ENCODE data around the gene SRRD.

Gene SRRD

GRCh38 chr22:26534874-26535602 lies 51.4 kb downstream of the SRRD start:
- no peaks in the 10 kb centered on the region for H3K27me3 ChIP-seq (ENCODE audit: insufficient read depth, low read length, poor library complexity)
- no peaks in the 10 kb centered on the region for H3K4me1 ChIP-seq (ENCODE audit: insufficient read depth, low read length)
- H2AFZ ChIP-seq (ENCODE audit: low read depth, low read length) = no peak overlapping the region
- H3K9me3 ChIP-seq (ENCODE audit: insufficient read depth, low read length, severe bottlenecking) = no peaks in the 10 kb centered on the region
- no peaks in the 10 kb centered on the region for H4K20me1 ChIP-seq (ENCODE audit: insufficient read depth, low read length)
- DNase-seq (no peak), ATAC-seq (ENCODE audit: insufficient read depth, low read depth) (no peak)
- H3K79me2 ChIP-seq (ENCODE audit: insufficient read depth, low read length) = no peaks in the 10 kb centered on the region
- no peak overlapping the region for H3K4me3 ChIP-seq (ENCODE audit: low read depth in 1 of 2, low read length in 2 of 2)
- no peak overlapping the region for H3K27ac ChIP-seq (ENCODE audit: low read length)
- H3K9ac ChIP-seq (ENCODE audit: low read depth, low read length) = no peak overlapping the region
- H3K4me2 ChIP-seq (ENCODE audit: insufficient read depth, low read length) = no peak overlapping the region
- TF ChIP-seq EZH2 (IDR thresholded peaks at IDR 0.05; ENCODE audit: borderline replicate concordance, low read depth, low read length, severe bottlenecking) = no peak
- H3K36me3 ChIP-seq (ENCODE audit: insufficient read depth, low read length) = peaks cover 19% of the 10 kb centered on the region

GRCh38 chr22:26535603-26535908 lies 51.9 kb downstream of the SRRD start:
- no peak overlapping the region for H3K4me2 ChIP-seq (ENCODE audit: insufficient read depth, low read length)
- TF ChIP-seq CTCF (IDR thresholded peaks at IDR 0.05; ENCODE audit: borderline replicate concordance, extremely low read depth, low read length, poor library complexity, severe bottlenecking) = no peak
- TF ChIP-seq EZH2 (IDR thresholded peaks at IDR 0.05; ENCODE audit: borderline replicate concordance, low read depth, low read length, severe bottlenecking) = no peak
- no peaks in the 10 kb centered on the region for H3K9me3 ChIP-seq (ENCODE audit: insufficient read depth, low read length, severe bottlenecking)
- H3K4me3 ChIP-seq (ENCODE audit: low read depth in 1 of 2, low read length in 2 of 2) = no peak overlapping the region
- no peaks in the 10 kb centered on the region for H3K27me3 ChIP-seq (ENCODE audit: insufficient read depth, low read length, poor library complexity)
- H4K20me1 ChIP-seq (ENCODE audit: insufficient read depth, low read length) = no peaks in the 10 kb centered on the region
- ATAC-seq (ENCODE audit: insufficient read depth, low read depth) (no peak), DNase-seq (no peak)
- no peak overlapping the region for H3K27ac ChIP-seq (ENCODE audit: low read length)
- peaks cover 21% of the 10 kb centered on the region for H3K36me3 ChIP-seq (ENCODE audit: insufficient read depth, low read length)
- no peaks in the 10 kb centered on the region for H3K4me1 ChIP-seq (ENCODE audit: insufficient read depth, low read length)
- H3K79me2 ChIP-seq (ENCODE audit: insufficient read depth, low read length) = no peaks in the 10 kb centered on the region
- no peak overlapping the region for H2AFZ ChIP-seq (ENCODE audit: low read depth, low read length)
- H3K9ac ChIP-seq (ENCODE audit: low read depth, low read length) = no peak overlapping the region

- peaks cover 27% of the 10 kb centered on the region for H3K36me3 ChIP-seq (ENCODE audit: insufficient read depth, low read length)
- no peaks in the 10 kb centered on the region for H3K4me1 ChIP-seq (ENCODE audit: insufficient read depth, low read length)
- DNase-seq = no peak
- no peaks in the 10 kb centered on the region for H3K9me3 ChIP-seq (ENCODE audit: insufficient read depth, low read length, severe bottlenecking)
- H3K27ac ChIP-seq (ENCODE audit: low read length) = no peak overlapping the region
- H4K20me1 ChIP-seq (ENCODE audit: insufficient read depth, low read length) = no peaks in the 10 kb centered on the region
- H3K79me2 ChIP-seq (ENCODE audit: insufficient read depth, low read length) = no peaks in the 10 kb centered on the region
- no peak for ATAC-seq (ENCODE audit: insufficient read depth, low read depth)
- H2AFZ ChIP-seq (ENCODE audit: low read depth, low read length) = no peak overlapping the region
- no peak overlapping the region for H3K9ac ChIP-seq (ENCODE audit: low read depth, low read length)
- no peaks in the 10 kb centered on the region for H3K27me3 ChIP-seq (ENCODE audit: insufficient read depth, low read length, poor library complexity)
- H3K4me3 ChIP-seq (ENCODE audit: low read depth in 1 of 2, low read length in 2 of 2) = no peak overlapping the region
- no peak for TF ChIP-seq CTCF (IDR thresholded peaks at IDR 0.05; ENCODE audit: borderline replicate concordance, extremely low read depth, low read length, poor library complexity, severe bottlenecking)
- no peak for TF ChIP-seq EZH2 (IDR thresholded peaks at IDR 0.05; ENCODE audit: borderline replicate concordance, low read depth, low read length, severe bottlenecking)
- H3K4me2 ChIP-seq (ENCODE audit: insufficient read depth, low read length) = no peak overlapping the region
Observed at GRCh38 chr22:26536056-26536761, 52.5 kb downstream of the SRRD start.

- Histone ChIP-seq H3K9me3 (ENCODE audit: insufficient read depth, low read length, severe bottlenecking) (no peaks in the 10 kb centered on the region), H3K4me1 (ENCODE audit: insufficient read depth, low read length) (no peaks in the 10 kb centered on the region), H3K9ac (ENCODE audit: low read depth, low read length) (no peak overlapping the region), H3K27ac (ENCODE audit: low read length) (no peak overlapping the region), H3K36me3 (ENCODE audit: insufficient read depth, low read length) (peaks cover 24% of the 10 kb centered on the region), H3K27me3 (ENCODE audit: insufficient read depth, low read length, poor library complexity) (no peaks in the 10 kb centered on the region), H4K20me1 (ENCODE audit: insufficient read depth, low read length) (no peaks in the 10 kb centered on the region), H2AFZ (ENCODE audit: low read depth, low read length) (no peak overlapping the region), H3K4me2 (ENCODE audit: insufficient read depth, low read length) (no peak overlapping the region), H3K79me2 (ENCODE audit: insufficient read depth, low read length) (no peaks in the 10 kb centered on the region), H3K4me3 (ENCODE audit: low read depth in 1 of 2, low read length in 2 of 2) (no peak overlapping the region)
- ATAC-seq (ENCODE audit: insufficient read depth, low read depth) (no peak), DNase-seq (no peak)
- TF ChIP-seq EZH2 (IDR thresholded peaks at IDR 0.05; ENCODE audit: borderline replicate concordance, low read depth, low read length, severe bottlenecking) = no peak
- no peak for TF ChIP-seq CTCF (IDR thresholded peaks at IDR 0.05; ENCODE audit: borderline replicate concordance, extremely low read depth, low read length, poor library complexity, severe bottlenecking)
Observed at GRCh38 chr22:26536762-26537134, 53.1 kb downstream of the SRRD start.
